OCI-LY3 (cell line): ENCODE data around the gene RBFOX1.

Experiments used
- EZH2phosphoT487 ChIP-seq: fragments of 200-600 bp; shearing (Covaris generic); IDR thresholded peaks from 2 replicates; pipeline ENCODE4 v1.6.1; 2018; ENCODE audit warnings: antibody characterized with exemption, mixed run types, low read depth
- TF ChIP-seq, protein P1 (sequence below): fragments of 200-600, 300-600 bp; sonication (generic); IDR thresholded peaks from 2 replicates; pipeline ENCODE4 v1.5.1; 2014; ENCODE audit warnings: antibody characterized with exemption, low read length, low read depth

DNA sequence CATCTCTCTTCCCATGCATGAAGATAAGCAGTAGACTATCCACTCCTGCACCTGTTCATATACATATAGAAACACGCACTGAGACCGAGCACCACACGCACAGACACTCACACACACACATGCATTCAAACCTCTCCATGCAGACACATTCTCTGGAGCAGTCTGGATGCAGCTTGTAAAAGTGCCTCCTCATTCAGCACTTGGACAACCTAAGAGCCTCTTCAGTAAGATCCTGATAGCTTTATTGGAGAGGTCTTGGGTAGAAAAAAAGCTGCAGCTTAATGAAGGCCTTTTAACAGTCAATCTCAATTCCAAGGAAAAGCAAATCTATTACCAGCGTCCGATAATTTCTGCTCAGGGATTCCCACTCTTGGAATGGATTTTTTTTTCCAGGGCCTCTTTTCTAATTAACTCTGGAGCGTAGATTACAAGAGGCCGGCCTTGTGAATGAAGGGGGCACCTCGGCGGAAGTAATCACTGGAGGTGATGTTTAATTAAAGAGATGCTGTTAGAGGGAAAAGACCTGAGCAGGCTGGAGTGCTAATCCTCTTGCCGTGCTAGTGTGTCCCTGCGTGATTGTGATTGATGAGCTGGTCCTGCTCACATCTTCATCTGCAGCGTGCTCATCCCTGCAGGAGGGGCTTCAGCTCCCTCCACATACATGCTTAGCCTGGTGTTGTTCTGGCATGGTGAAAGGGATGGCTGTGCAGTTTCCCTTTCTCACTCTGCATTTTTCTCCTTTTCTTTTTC, 155.1 kb downstream of the RBFOX1 start:
- TF ChIP-seq, protein P1, sequence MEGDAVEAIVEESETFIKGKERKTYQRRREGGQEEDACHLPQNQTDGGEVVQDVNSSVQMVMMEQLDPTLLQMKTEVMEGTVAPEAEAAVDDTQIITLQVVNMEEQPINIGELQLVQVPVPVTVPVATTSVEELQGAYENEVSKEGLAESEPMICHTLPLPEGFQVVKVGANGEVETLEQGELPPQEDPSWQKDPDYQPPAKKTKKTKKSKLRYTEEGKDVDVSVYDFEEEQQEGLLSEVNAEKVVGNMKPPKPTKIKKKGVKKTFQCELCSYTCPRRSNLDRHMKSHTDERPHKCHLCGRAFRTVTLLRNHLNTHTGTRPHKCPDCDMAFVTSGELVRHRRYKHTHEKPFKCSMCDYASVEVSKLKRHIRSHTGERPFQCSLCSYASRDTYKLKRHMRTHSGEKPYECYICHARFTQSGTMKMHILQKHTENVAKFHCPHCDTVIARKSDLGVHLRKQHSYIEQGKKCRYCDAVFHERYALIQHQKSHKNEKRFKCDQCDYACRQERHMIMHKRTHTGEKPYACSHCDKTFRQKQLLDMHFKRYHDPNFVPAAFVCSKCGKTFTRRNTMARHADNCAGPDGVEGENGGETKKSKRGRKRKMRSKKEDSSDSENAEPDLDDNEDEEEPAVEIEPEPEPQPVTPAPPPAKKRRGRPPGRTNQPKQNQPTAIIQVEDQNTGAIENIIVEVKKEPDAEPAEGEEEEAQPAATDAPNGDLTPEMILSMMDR, result no peak
- TF ChIP-seq EZH2phosphoT487, result no peak
